NCI-H2196 treated with DMSO at 0.1 percent for 48 hours (cell line): ENCODE results near the gene GTF3C2.
"Not testable (repeated sequence)": the region's sequence is repeated elsewhere in the genome, so short reads cannot be mapped to it uniquely, and the experiment has no call there.

Experiments used
- DNase-seq: peaks from one replicate; lab custom pipeline; 2025; ENCODE audit not compliant: unreplicated experiment; lab: John Stamatoyannopoulos, UW

The GTF3C2 gene

GRCh38 chr2:27303093-27304025 is 53.2 kb downstream of the GTF3C2 start:
- DNase-seq: peak; percentile 69

GRCh38 chr2:27300606-27301005 is 56.0 kb downstream of the GTF3C2 start:
- not testable (repeated sequence) for DNase-seq

- DNase-seq: no peak
Observed at GRCh38 chr2:27298391-27299080, 58.0 kb downstream of the GTF3C2 start.

GRCh38 chr2:27297195-27297594 is 59.4 kb downstream of the GTF3C2 start:
- DNase-seq: no peak

GRCh38 chr2:27296481-27296880 is 60.1 kb downstream of the GTF3C2 start:
- DNase-seq: no peak

- no peak for DNase-seq
Observed at GRCh38 chr2:27294928-27295327, 61.6 kb downstream of the GTF3C2 start.

- no peak for DNase-seq
Observed at GRCh38 chr2:27291865-27292264, 64.7 kb downstream of the GTF3C2 start.

GRCh38 chr2:27290549-27290948 is 66.0 kb downstream of the GTF3C2 start:
- no peak for DNase-seq

GRCh38 chr2:27288610-27289009 is 68.0 kb downstream of the GTF3C2 start:
- DNase-seq: no peak

GRCh38 chr2:27285481-27285880 is 71.1 kb downstream of the GTF3C2 start:
- no peak for DNase-seq

GRCh38 chr2:27284996-27285395 is 71.6 kb downstream of the GTF3C2 start:
- DNase-seq: no peak

GRCh38 chr2:27282892-27283291 is 73.7 kb downstream of the GTF3C2 start:
- no peak for DNase-seq

GRCh38 chr2:27281855-27282559 is 74.6 kb downstream of the GTF3C2 start, which contains the start of gene TRIM54:
TRIM54 (plus strand) TSS chr2:27282429; CDS start chr2:27282732, 303 bp downstream.
- no peak for DNase-seq

GRCh38 chr2:27281442-27281841 is 75.1 kb downstream of the GTF3C2 start:
- no peak for DNase-seq

GRCh38 chr2:27280826-27281225 is 75.7 kb downstream of the GTF3C2 start:
- DNase-seq: no peak

GRCh38 chr2:27278010-27278409 is 78.6 kb downstream of the GTF3C2 start:
- no peak for DNase-seq
